ENCODE results near the gene CD151. TPM values are rescaled to one million over a fixed set of nuclear protein-coding genes. Genes with fewer than 3 reads are reported as not detected.

Gene CD151
- total RNA-seq, 1 donor from 2014 or later: 558 TPM

- no peaks in the 10 kb centered on the region for H3K27me3 Mint-ChIP-seq (ENCODE audit: low read depth)
- no peak for DNase-seq (ENCODE audit: low spot score)
- peaks cover 33% of the 10 kb centered on the region for H3K4me1 Mint-ChIP-seq (ENCODE audit: low read depth)
Observed at GRCh38 chr11:823441-824291, 9.1 kb upstream of the CD151 start.

GRCh38 chr11:824292-824880, 8.4 kb upstream of the CD151 start:
- H3K36me3 Mint-ChIP-seq (ENCODE audit: low read depth): peaks cover 6% of the 10 kb centered on the region
- H3K27ac Mint-ChIP-seq (ENCODE audit: unreplicated experiment): no peak overlapping the region
- DNase-seq (ENCODE audit: low spot score): no peak
- H3K27me3 Mint-ChIP-seq (ENCODE audit: low read depth): no peaks in the 10 kb centered on the region
- H3K4me1 Mint-ChIP-seq (ENCODE audit: low read depth): peaks cover 40% of the 10 kb centered on the region
- H3K4me3 Mint-ChIP-seq (ENCODE audit: unreplicated experiment): no peak overlapping the region
- no peak for TF ChIP-seq CTCF (IDR thresholded peaks at IDR 0.05)
- H3K9me3 Mint-ChIP-seq (ENCODE audit: low read depth): no peaks in the 10 kb centered on the region

More at GRCh38 chr11:823441-824291, 9.1 kb upstream of the CD151 start:
- peaks cover 6% of the 10 kb centered on the region for H3K36me3 Mint-ChIP-seq (ENCODE audit: low read depth)
- H3K27ac Mint-ChIP-seq (ENCODE audit: unreplicated experiment): no peak overlapping the region
- TF ChIP-seq CTCF (IDR thresholded peaks at IDR 0.05): no peak
- H3K4me3 Mint-ChIP-seq (ENCODE audit: unreplicated experiment): no peak overlapping the region
- no peaks in the 10 kb centered on the region for H3K9me3 Mint-ChIP-seq (ENCODE audit: low read depth)

GRCh38 chr11:824942-825341, 7.8 kb upstream of the CD151 start:
- H3K9me3 Mint-ChIP-seq (ENCODE audit: low read depth): no peaks in the 10 kb centered on the region
- H3K4me1 Mint-ChIP-seq (ENCODE audit: low read depth): peaks cover 45% of the 10 kb centered on the region
- H3K27me3 Mint-ChIP-seq (ENCODE audit: low read depth): no peaks in the 10 kb centered on the region
- no peak for DNase-seq (ENCODE audit: low spot score)
- H3K36me3 Mint-ChIP-seq (ENCODE audit: low read depth): peaks cover 6% of the 10 kb centered on the region
- no peak overlapping the region for H3K4me3 Mint-ChIP-seq (ENCODE audit: unreplicated experiment)
- no peak for TF ChIP-seq CTCF (IDR thresholded peaks at IDR 0.05)
- H3K27ac Mint-ChIP-seq (ENCODE audit: unreplicated experiment): no peak overlapping the region

- Mint-ChIP-seq H3K4me1 (ENCODE audit: low read depth) (peaks cover 47% of the 10 kb centered on the region), H3K27me3 (ENCODE audit: low read depth) (no peaks in the 10 kb centered on the region), H3K36me3 (ENCODE audit: low read depth) (peaks cover 6% of the 10 kb centered on the region), H3K27ac (ENCODE audit: unreplicated experiment) (no peak overlapping the region), H3K4me3 (ENCODE audit: unreplicated experiment) (no peak overlapping the region), H3K9me3 (ENCODE audit: low read depth) (no peaks in the 10 kb centered on the region)
- DNase-seq (ENCODE audit: low spot score): no peak
- no peak for TF ChIP-seq CTCF (IDR thresholded peaks at IDR 0.05)
Observed at GRCh38 chr11:825366-826226, 7.2 kb upstream of the CD151 start.

GRCh38 chr11:826227-826621, 6.5 kb upstream of the CD151 start:
- peak overlapping the region; percentile 36 for H3K4me3 Mint-ChIP-seq (ENCODE audit: unreplicated experiment)
- no peaks in the 10 kb centered on the region for H3K27me3 Mint-ChIP-seq (ENCODE audit: low read depth)
- no peak for DNase-seq (ENCODE audit: low spot score)
- TF ChIP-seq CTCF (IDR thresholded peaks at IDR 0.05): no peak
- H3K9me3 Mint-ChIP-seq (ENCODE audit: low read depth): no peaks in the 10 kb centered on the region
- H3K27ac Mint-ChIP-seq (ENCODE audit: unreplicated experiment): no peak overlapping the region
- peaks cover 44% of the 10 kb centered on the region for H3K4me1 Mint-ChIP-seq (ENCODE audit: low read depth)
- H3K36me3 Mint-ChIP-seq (ENCODE audit: low read depth): peaks cover 6% of the 10 kb centered on the region
